T47D (cell line): ENCODE results near the gene PI4KA.
"Not testable (repeated sequence)": the region's sequence is repeated elsewhere in the genome, so short reads cannot be mapped to it uniquely, and the experiment has no call there.

ENCODE experiments used
- DNase-seq, 2 experiments: peaks; one replicate each; pipeline versions ENCODE4 v3.0.0 to v3.0.0-alpha.2; 2011 to 2012; ENCODE audit warnings: low read depth in 1 of 2, low spot score in 1 of 2
- JUND ChIP-seq: IDR thresholded peaks from 2 replicates; pipeline ENCODE4 v1.6.1; 2012; ENCODE audit warnings: low read depth
- in situ Hi-C: cut with HindIII; loops from 2 replicates; pipeline ENCODE4 v1.10.0; 2016; ENCODE audit warnings: low sequenced_read_pairs, low pct_unique_long_range_greater_than_20kb

PI4KA gene

GRCh38 chr22:20677684-20678242, 180.8 kb downstream of the PI4KA start:
- in situ Hi-C loops, result no loop called here
- no peak for DNase-seq
- TF ChIP-seq JUND, result no peak

GRCh38 chr22:20675613-20676012, 183.0 kb downstream of the PI4KA start:
- DNase-seq, in situ Hi-C loops: not testable (repeated sequence)

- no peak for DNase-seq
- TF ChIP-seq JUND, result no peak
- in situ Hi-C loops, result no loop called here
These were observed 183.6 kb downstream of the PI4KA start for GRCh38 chr22:20674998-20675397.

- DNase-seq, result no peak
- no peak for TF ChIP-seq JUND
- in situ Hi-C loops, result no loop called here
These were observed 185.1 kb downstream of the PI4KA start for GRCh38 chr22:20673295-20674195.

GRCh38 chr22:20672732-20673131, 185.9 kb downstream of the PI4KA start:
- DNase-seq, result no peak
- in situ Hi-C loops, result no loop called here
- TF ChIP-seq JUND, result no peak

GRCh38 chr22:20672082-20672424, 186.6 kb downstream of the PI4KA start:
- DNase-seq, result no peak
- in situ Hi-C loops, result no loop called here
- no peak for TF ChIP-seq JUND

GRCh38 chr22:20671409-20672081, 187.1 kb downstream of the PI4KA start:
- TF ChIP-seq JUND, result no peak
- in situ Hi-C loops, result no loop called here

GRCh38 chr22:20670457-20671261, 188.0 kb downstream of the PI4KA start:
- in situ Hi-C loops, result not testable (repeated sequence)

More at GRCh38 chr22:20671409-20672081, 187.1 kb downstream of the PI4KA start:
- no peak for DNase-seq

GRCh38 chr22:20669884-20670283, 188.7 kb downstream of the PI4KA start:
- DNase-seq, in situ Hi-C loops: not testable (repeated sequence)

More at GRCh38 chr22:20670457-20671261, 188.0 kb downstream of the PI4KA start:
- DNase-seq, result not testable (repeated sequence)

GRCh38 chr22:20669471-20669870, 189.1 kb downstream of the PI4KA start:
- in situ Hi-C loops, DNase-seq: not testable (repeated sequence)

GRCh38 chr22:20668769-20669168, 189.8 kb downstream of the PI4KA start:
- in situ Hi-C loops, DNase-seq: not testable (repeated sequence)

- in situ Hi-C loops, DNase-seq: not testable (repeated sequence)
These were observed 190.4 kb downstream of the PI4KA start for GRCh38 chr22:20668226-20668625.

GRCh38 chr22:20667548-20667947, 191.1 kb downstream of the PI4KA start:
- DNase-seq, in situ Hi-C loops: not testable (repeated sequence)
